Measurements from ENCODE around the gene SEC61A1.

Gene SEC61A1

DNA sequence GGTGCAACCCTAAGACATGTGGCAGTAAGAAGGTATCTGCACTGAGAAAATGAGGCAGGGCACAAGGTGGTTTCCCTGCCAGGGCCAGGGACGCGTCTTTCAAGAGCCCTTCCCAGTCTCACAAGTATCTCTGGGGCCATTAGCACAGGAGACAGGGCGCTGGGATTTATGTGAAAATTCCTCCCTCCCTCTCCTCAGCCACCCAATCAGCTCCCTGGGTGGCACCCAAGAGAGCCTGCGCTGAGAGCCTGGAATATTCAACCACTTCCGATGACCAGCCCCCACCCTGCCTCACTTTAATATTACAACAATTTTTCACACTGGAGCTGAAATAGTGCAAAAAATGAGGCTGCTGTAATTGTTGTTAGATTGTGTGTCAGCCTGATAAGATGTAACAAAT lies 26.1 kb downstream of the SEC61A1 start:
- DNase-seq, result no peak

DNA sequence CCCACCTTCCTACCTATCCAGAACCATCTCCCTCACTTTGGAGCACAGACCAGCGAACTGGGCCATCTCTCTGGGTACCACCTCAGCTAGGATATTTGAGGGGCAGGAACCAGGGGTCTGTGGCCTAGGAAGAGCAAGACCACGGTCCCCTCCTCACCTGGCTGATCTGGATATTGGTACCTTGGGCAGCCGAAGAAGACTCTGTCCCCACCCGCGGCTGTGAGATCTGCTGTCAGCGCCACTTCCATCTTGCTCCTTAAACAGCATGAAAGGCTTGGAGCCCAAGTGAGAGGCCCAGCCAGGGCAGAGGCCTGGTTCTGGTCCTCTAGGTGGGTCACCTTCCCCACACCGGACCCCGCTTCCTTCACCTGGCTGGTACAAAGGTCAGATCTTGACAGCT lies 26.6 kb downstream of the SEC61A1 start:
- DNase-seq, result no peak

DNA sequence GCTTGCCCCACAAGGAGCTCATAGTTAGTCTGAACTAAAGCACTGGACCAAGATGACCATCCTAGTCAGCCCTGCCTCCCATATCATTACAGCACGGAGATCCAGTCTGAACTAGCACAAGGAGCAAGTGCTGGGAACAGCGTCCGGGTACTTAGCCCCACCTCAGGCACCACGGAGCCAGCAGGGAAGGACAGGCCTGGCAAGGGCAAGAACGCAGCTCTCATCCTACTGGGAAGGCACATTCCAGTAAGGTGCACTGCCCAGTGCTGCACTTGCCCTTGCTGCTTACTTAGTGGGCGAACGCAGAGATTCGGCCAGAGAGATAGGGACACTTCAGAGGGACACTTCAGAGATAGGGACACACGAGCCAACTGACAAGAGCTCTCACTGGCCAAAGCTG lies 27.6 kb downstream of the SEC61A1 start:
- DNase-seq, result no peak

DNA sequence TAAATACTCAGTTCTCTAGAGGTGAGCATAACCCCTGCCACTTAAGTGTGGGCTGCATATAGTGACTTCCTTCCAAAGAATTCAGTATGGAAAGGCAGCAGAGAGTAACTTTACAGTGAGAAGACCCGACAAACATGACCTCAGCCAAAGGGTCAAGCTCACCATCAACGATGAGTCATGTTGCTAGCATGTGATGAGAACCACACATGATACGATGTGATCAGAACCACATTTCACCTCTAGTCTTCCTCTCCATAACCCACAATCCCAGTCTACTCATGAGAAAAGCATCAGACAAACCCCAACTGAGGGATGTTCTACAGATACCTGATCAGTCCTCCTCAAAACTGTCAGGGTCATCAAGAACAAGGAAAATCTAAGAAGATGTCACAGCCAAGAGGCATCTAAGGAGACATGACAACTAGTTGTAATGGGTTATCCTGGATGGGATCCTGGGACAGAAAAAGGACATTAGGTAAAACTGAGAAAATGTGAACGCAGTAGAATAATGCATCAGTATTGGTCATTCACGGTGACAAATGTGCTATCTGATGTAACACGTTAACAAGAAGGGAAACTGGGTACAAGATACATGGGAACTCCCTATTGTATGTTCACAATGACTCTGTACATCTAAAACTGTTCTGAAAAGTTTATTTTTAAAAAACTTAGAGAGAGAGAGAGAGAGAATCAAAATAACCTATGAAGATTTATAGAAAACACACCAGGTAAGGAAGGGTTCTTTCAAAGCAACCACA lies 28.3 kb downstream of the SEC61A1 start:
- DNase-seq, result no peak

DNA sequence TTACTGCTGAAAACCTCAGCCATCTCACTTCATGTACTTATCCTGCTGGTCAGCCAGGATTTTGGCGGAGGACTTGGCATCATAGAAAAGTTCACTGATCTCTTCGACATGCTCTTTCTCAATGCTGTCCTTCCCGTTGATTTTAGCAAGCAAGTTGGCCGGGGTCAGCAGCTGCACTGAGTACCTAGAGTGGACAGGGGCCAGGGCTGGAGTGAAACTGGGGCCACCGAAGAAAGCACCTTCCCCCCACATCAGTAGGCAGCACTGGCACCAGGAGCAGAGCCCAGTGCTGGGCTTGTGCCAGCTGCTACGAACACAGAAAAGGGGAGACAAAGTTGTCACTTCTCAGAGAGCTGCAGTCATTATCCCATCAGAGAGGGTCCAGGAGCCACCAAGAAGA lies 29.0 kb downstream of the SEC61A1 start:
- DNase-seq, result no peak

DNA sequence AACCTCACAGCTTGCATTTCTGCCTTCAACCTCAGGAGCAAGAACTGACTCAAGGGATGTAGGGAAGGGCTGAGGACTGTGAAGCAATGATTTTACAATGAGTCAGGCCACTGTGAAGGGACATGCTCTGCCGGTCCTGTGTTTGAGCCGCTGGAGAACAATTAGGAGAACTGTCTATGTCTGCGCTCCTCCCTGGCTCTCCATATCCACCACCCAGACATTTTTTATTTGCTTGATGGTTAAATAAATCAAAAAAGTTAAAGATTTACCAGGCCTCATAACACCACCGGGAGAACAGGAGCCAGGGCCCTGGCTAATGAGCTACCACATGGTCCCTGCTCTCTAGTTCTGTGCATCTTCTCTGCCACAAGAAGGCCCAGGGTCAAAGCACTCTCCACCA lies 29.6 kb downstream of the SEC61A1 start:
- no peak for DNase-seq

DNA sequence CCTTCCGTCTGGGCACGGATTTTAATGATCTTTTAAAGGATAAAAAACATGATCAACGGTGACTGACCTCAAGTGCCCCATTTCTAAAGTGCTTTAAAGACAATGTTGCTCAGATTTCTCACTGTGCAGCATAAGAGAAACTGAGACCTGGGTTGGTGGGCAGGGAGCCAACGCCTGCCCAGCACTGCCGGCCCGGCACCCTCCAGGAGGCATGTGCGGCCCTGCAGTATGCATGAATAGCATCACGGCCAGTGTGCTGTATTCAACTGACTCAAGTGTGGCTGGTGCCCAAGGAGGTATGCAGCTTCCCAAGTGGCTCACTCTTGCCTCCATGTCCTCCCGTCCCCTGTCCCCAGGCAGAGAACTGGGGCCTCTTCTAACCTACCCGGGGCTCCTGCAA lies 30.3 kb downstream of the SEC61A1 start:
- DNase-seq, result no peak

DNA sequence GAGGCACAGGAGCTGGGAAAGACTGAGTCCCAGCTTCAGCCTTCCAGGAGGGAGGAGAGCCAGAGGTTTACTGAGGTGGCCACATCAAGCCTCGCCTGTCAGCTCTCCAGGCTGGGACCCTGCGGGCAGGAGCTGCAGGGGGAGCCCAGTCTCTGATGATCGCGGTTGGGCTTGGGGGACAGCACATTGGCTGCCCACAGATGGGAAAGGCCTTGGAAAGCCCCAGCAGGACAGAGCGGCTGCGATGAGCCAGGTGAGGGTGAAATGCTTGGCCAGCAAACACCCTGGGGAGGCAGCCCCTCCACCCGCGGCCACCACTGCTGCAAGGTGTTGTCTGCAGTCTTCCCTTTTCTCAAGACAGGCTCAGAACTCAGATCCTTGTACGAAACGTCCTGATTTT lies 31.2 kb downstream of the SEC61A1 start:
- DNase-seq, result no peak

DNA sequence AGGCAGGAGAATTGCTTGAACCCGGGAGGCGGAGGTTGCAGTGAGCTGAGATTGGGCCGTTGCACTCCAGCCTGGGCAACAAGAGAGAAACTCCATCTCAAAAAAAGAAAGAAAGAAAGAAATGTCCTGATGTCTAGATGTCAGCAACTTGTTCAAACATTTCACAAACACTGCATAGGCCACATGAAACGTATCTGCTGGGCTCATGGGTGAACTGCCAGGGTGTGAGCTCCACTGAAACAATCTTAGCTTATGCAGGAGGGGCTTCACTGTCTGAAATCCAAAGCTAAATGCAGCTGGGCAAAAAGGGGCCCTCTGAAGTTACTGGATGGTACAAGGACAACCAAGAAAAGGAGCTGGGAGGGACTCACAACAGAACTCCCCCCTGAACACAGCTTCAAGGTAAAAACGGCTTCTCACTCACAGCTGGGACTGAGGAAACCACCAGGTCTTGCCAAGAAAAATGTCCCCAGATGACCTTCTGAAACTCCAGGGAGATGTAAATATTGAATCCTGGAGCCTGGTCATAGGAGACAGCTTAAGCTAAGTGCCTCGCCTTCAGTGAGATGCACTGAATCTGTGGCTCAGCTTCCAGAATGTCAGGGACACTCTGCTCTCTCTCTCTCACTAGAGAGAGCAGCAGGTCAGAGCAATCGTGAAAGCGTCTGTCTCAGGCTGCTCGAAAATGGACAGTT lies 31.9 kb downstream of the SEC61A1 start:
- no peak for DNase-seq

DNA sequence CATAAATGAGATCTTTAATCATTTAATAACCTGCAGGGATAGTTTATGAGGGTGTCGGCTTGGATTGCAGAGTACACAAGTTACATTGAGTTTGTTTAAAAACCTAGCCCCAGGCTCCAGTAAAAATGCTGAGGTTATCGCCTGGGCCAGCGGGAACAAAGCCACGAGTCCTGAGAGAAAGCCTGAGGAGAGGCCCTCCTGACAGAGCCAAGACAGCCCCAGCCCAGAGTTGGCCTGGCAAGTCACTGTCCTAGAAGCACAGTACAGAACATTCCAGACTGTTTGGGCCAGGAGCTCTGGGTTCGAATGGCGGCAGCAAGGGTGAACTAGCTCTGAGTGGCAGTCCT lies 32.4 kb downstream of the SEC61A1 start:
- DNase-seq, result no peak

DNA sequence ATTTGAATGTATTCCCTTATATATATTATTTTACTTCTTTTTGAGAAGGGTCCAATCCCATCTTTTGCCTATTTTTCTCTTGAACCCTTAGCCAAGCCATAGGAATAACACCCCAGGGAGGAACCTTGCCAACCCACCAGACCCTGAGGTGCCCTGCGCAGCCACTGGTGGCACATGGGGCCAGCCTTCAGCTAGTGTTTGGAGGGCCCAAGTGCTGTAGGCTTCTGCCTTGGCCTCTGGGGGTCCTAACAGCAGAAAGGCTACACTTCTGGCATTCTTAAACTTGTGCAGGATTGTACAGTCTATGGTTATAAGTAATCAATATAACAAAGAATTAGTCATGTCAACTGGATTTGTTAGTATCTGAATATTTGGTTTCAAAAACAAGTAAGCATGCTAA lies 36.9 kb downstream of the SEC61A1 start:
- no peak for DNase-seq

DNA sequence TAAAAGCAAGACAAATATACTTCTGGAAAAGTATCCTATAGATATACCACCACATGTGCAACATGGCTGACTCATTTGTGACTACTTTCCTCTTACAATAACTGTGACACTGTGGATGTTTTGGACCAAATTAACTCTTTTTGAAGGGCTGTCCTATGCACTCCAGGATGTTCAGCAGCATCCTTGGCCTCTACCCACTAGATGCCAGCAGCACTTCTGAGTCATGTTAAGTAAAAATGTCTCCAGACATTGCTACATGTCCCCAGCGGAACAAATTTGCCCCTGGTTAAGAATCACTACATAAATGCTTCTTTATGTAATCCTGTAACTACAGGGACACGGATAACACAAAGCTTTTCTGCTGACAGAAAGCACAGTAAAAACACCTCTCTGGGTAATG lies 39.3 kb downstream of the SEC61A1 start:
- no peak for DNase-seq

DNA sequence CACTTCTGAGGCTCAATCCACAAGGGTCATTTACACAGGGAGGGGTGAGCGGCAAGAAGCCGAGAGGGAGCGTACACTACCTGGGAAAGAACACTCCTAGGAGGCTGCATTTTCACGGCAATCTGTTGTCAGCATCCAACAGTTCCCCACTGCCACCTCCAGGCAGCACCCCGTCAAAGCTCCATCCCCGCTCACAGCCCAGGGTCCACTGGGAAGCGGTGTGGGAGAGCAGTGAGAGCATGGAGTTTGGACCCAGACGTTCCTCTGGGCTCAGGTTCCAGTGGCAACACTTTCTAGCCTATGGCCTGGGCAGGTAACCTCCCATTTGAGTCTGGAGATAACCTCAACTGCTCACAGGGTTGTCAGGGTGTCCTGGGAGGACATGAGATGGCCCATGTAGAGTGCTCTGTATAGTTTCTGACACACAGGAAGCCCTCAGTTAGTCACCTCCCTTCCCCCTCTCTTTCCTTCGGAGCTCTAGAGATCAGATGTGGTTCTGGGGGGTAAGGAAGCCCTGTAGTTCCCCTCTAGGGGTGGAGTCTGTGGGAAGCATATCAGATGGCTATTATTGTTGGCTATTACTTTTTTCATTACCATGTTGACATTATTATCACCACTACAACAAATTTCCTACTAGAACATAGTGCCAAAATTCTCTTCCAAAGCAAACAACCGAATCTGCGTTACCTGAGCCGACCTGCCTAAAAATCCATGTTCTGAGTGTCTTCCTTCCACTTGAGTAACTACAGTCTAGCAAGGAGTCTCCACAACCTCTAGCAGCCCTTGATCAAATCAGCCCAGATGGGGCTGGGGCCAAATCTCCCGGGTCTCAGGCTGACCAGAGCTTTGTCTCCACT lies 42.3 kb downstream of the SEC61A1 start:
- DNase-seq, result no peak

DNA sequence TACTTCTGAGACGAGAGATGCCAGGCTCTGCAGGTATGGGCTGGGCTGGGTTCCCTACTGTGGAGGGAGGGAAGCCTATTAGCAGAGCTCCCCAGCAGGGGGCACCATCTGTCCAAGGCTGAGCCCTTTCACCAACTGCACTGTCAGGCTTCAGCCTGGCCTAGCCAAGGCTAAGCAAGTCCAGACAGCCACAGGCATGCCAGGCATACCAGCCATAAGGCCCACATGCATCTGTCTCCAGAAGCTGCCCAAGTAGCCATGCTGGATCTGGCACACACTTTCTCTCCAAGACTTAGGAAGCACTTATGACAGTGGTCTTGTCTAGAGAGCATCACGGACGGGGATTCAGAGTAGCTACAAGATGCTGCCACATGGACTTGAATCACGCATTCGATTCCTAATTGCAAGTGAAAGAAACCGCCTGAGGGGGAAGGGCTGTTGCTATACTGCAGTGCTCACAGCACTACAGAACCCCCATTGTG lies 43.0 kb downstream of the SEC61A1 start:
- peak; percentile 27 for DNase-seq

DNA sequence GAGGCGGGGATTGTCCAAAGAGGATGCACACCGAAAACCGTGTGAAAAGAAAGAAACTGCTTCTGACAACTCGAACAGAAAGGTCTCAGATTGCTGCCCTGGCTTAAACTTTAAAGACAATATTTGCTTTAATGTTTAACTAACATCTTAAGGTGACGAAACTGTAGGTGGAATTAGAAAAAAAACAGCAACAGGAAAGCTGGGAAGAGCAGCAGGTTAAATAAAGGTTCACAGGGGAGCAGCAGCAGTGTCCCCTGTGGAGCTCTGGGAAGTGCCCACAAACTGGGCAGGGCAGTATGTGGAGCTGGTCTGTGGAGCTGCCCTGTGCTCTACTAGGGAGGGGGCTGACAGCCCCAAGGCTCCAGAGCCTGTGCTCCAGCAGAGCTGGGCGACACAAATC lies 46.0 kb downstream of the SEC61A1 start:
- no peak for DNase-seq

DNA sequence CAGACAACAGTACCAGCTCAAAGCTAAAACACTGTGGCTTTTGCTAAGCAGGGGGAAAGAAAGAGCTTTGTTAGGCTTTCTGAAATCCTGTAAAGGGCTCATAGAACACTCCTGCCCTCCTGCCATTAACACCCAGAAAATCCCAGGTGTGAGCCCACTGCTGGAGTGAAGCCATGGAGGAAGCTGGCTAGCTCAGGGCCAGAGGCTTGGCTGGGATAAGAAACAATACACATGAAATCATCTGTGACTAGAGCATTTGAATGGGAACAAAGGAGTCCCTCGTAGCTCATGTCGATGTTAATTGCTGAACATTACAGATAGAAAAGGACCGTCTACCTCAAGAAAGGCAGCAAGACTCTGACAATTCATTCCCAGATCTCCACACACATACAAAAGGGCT lies 47.9 kb downstream of the SEC61A1 start:
- no peak for DNase-seq

DNA sequence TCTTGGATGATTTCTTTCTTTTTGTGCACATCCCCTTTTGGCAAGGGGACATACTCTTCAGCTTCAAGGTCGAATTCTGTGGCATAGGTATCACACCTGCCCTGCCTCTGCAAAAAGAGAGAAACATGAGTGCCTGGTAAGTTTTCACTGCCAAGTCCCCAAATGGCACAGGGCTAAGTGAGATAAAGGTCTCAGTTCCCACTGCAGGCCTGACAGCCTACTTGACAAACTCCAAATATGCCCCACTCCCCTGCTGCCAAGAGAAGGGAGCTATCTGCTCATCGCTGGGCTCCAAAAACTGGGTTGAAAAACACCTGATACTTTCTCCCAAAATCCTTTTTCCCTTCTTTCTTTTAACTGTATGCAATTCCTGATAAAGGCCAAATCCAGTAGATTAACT lies 48.4 kb downstream of the SEC61A1 start:
- no peak for DNase-seq

DNA sequence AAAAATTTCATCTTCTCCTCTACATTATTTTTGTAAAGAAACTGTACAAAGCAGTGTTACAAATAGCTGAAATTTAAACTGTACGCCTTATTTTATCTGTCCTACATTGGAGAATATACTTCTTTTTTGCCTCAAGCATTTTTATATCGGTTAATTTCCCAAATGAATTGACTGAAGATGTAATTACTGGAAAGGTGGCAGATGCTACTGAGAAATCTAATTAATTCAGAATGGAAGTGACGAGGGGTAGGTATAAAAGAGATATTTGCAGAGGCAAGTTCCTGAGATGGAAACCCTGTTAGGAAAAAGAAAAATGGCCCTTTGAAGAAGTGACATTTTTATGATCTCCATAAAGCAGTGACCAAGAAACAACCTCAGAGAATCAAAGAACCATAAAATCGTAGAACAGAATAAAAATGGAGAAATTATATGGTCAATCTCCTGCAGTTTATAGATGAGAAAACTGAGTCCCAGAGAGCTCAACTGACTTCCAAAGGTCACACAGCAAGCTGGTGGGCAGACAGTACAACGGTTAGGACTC lies 51.0 kb downstream of the SEC61A1 start:
- no peak for DNase-seq

DNA sequence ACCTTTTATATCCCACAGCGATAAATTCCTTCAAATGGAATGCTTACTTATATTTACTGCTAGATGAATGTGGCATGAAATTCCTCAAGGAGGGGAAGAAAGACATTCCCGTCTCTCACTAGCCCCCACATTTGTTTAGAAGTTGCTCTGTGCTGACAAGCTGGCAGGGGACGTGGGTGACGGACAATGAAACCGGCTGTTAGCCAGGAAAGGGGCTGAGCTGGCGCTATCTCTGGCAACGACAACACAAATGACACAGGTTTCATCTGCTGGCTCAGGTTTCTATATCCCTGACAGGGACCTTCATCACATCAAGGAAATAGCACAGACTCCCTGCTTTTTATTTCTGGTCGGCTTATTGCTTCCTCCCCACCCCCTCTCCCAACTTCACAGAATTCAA lies 55.6 kb downstream of the SEC61A1 start:
- no peak for DNase-seq

DNA sequence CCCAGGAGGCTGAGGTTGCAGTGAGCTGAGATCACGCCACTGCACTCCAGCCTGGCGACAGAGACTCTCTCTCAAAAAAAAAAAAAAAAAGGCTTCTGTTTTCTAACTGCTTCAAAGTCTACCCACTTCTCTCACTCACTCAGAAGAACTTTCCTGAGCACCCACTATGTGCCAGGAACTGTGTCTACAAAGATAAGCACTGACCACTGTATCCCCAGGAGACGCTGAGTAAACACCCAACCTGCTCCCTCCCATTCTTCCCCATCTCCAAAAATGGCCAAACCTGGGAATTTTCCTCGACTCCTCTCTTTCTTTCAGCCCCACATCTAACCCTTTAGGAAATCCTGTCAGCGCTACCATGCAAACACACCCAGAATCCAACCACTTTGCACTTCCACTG lies 58.9 kb downstream of the SEC61A1 start:
- DNase-seq, result no peak

DNA sequence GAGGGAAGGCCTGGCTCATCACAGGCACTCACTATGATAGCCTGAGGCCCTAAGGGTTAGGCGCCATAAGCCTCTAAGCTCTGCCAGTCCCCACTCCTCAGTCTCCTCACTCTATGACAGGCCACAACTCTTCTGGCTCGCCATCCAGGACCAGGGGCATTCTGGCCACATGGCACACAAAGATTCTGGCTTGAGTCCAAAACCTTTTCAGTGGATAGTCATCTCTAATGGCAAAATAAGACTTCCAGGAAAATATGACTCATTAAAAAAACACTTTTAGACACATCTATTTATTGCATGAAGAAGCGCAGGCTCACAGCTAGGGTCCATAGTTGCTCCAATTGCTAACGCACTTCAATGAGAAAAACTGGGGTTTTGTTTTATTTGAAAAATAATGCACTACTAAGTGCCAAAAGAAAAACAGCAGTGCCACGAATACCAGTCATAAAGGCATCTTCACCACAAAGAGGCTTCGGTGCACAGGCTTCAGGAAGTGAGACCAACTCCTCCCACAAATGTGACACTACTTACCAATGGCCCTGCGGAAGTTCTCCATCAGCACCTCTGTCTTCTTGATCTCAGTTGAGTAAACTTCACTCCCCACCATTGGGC lies 60.2 kb downstream of the SEC61A1 start:
- DNase-seq, result no peak

DNA sequence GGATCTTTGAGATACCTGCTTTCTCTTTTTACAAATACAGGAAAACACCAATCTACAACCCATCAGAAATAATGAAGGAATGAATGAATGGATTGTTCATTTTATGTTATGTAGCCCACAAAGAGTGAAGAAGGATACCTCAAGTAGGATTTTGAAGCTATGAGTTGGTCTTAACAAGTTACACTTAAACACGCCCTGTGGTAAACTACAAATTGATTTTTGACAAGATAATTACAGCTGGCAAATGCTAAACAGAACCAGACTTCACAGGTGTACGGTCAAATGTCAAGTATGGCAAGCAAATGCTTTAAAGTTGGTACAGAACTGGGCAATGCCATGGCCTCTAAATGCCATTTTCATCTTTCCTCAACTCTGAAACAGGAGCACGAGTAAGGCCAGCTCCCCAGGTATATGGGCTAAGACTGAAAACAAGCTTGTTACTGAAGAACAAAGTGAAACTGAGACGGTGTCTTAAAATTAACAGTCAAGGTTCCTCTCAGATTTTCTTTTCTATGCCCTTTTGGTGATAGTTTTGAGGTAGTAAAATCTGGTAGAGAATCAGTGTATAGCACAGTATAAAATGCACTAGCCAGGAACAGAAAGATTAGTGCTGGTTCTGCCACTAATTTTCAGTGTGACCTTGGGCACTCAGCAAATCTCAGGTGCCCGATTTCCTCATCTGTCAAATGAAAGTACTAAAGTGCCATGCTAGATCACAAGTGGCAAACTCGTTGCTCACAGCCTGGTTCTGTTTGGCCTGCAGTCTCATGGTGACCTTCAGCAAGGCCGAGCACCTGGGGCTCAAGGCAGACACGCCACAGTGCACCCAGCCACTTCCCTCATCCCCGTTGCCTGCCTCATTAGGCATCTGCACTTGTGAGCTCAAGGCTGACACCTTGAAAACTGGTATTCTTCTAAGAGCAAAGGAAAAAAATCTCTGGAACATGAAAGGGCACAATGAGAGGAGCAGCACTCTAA lies 61.9 kb downstream of the SEC61A1 start:
- no peak for DNase-seq
